ENCODE data around the gene GRIN3A.

- TF ChIP-seq YY1 (IDR thresholded peaks at IDR 0.05; ENCODE audit: insufficient read depth, insufficient read length) (no peak), ZNF274 (IDR thresholded peaks at IDR 0.05; ENCODE audit: low read depth, low read length) (no peak)
These were observed 39.9 kb upstream of the GRIN3A start for GRCh38 chr9:101778332-101778731.

Measured in NT2/D1 (cell line).